PFSK-1 (cell line): ENCODE measurements around the gene HBA2.

Experiments
- POLR2AphosphoS5 ChIP-seq: IDR thresholded peaks from 2 replicates; pipeline ENCODE4 v1.6.1; 2012; ENCODE audit warnings: low read depth, mild to moderate bottlenecking, control low read depth, low read length, moderate library complexity
- SIN3A ChIP-seq: IDR thresholded peaks from 2 replicates; pipeline ENCODE4 v1.6.1; 2012; ENCODE audit warnings: mild to moderate bottlenecking, low read length, moderate library complexity, borderline replicate concordance; ENCODE audit not compliant: insufficient read depth
- TAF1 ChIP-seq: IDR thresholded peaks from 2 replicates; pipeline ENCODE4 v1.6.1; 2012; ENCODE audit warnings: low read length, control low read depth, borderline replicate concordance; ENCODE audit not compliant: insufficient read depth
- TF ChIP-seq, protein P1 (sequence below), 2 experiments: IDR thresholded peaks; 2 replicates each; pipeline versions ENCODE4 v1.6.1 to v1.8.0; 2011 to 2012; ENCODE audit warnings: low read depth in 2 of 2, low read length in 2 of 2, control low read depth in 1 of 2, inconsistent platforms in 1 of 2, mild to moderate bottlenecking in 1 of 2, moderate library complexity in 1 of 2; ENCODE audit not compliant: insufficient read depth in 1 of 2

DNA sequence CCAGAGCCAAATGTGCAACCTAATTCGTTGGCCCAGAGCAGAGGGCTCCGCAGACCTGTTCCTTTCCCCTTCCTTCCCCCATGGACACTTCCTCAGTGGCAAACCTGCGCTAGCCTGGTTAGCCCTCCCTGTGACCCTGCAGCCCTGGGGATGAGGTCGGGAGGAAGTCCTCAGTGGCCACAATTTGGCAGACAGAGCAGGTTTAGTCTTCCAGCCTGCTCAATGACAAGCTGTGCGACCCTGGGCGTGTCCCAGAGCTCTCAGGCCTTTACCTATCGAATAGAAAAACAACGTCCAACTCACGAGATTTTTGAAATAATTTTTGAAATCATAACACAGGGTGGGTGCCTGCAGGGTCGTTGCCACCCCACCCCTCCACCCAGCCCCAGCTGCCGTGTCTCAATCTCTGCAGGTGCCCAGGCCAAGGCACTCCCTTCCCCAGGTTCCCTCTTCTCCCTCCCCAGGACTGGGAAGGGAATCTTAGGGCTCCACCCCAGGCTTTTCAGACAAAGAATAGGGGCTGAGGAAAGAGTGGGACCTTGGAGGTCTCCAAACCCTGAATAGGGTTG is 5.5 kb upstream of the HBA2 start:
- TF ChIP-seq, protein P1, sequence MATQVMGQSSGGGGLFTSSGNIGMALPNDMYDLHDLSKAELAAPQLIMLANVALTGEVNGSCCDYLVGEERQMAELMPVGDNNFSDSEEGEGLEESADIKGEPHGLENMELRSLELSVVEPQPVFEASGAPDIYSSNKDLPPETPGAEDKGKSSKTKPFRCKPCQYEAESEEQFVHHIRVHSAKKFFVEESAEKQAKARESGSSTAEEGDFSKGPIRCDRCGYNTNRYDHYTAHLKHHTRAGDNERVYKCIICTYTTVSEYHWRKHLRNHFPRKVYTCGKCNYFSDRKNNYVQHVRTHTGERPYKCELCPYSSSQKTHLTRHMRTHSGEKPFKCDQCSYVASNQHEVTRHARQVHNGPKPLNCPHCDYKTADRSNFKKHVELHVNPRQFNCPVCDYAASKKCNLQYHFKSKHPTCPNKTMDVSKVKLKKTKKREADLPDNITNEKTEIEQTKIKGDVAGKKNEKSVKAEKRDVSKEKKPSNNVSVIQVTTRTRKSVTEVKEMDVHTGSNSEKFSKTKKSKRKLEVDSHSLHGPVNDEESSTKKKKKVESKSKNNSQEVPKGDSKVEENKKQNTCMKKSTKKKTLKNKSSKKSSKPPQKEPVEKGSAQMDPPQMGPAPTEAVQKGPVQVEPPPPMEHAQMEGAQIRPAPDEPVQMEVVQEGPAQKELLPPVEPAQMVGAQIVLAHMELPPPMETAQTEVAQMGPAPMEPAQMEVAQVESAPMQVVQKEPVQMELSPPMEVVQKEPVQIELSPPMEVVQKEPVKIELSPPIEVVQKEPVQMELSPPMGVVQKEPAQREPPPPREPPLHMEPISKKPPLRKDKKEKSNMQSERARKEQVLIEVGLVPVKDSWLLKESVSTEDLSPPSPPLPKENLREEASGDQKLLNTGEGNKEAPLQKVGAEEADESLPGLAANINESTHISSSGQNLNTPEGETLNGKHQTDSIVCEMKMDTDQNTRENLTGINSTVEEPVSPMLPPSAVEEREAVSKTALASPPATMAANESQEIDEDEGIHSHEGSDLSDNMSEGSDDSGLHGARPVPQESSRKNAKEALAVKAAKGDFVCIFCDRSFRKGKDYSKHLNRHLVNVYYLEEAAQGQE (IDR thresholded peaks at IDR 0.05; ENCODE audit: insufficient read depth in 1 of 2, low read depth in 2 of 2, low read length in 2 of 2): no peak
- TF ChIP-seq TAF1: no peak
- TF ChIP-seq SIN3A: no peak
- TF ChIP-seq POLR2AphosphoS5: no peak
